Choroid plexus epithelial cell (primary cell): ENCODE results near the gene DPAGT1.

Experiments
- DNase-seq: peaks from one replicate; pipeline ENCODE4 v3.0.0-alpha.2; 2010; ENCODE audit warnings: low read depth
- H3K4me3 ChIP-seq: 2 replicates; pipeline ENCODE4 v1.5.1; 2011; ENCODE audit warnings: low read depth, mild to moderate bottlenecking, control low read depth, low read length, moderate library complexity
- CTCF ChIP-seq: conservative IDR thresholded peaks from 2 replicates; pipeline ENCODE4 v1.5.1; 2011; ENCODE audit warnings: low read depth, mild to moderate bottlenecking, control low read depth, inconsistent platforms, low read length, moderate library complexity

Gene DPAGT1

DNA sequence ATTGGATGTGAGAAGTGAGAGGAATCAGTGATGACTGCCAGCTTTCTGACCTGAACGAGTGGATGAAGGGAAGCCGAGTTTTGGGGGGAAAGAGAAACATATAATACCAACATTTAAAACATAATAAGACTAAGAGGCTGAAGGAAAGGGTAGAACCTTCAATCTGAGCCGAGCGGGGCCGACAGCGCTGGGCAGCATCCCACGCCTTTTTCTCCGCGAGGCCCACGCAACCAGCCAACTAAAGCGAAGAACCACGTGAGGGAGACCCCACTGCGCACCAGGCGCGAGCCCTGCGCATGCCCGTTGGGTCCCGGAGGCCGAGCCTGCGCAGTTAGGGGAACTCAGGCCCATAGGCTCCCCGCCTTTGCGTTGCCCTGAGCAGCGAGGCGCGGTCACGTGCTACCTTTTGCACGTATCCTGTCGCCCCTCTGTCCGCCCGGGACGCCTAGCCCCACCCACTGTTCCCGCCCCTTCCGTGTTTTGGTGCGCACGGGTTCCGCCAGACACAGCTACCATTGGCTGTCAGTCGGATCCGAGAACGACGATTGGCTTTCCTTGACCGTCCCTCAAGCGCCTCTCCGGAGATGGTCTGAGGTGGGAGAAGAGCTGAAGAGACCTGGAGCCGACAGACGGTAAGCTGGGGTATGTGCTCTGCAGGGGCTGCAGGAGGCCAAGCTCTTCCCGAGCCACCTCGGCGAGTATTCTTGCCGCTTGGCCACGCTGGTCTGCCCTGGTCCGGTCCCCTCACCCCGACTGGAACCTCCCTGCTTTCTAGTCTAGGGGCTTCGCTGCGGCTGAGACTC, 19.6 kb upstream of the DPAGT1 start, which contains the start of gene HINFP:
Gene HINFP (plus strand): TSS at position 573 of the 803 bp plus-strand sequence. CDS start 5,365 bp downstream, outside the sequence.
- DNase-seq, result peak; percentile 100

DNA sequence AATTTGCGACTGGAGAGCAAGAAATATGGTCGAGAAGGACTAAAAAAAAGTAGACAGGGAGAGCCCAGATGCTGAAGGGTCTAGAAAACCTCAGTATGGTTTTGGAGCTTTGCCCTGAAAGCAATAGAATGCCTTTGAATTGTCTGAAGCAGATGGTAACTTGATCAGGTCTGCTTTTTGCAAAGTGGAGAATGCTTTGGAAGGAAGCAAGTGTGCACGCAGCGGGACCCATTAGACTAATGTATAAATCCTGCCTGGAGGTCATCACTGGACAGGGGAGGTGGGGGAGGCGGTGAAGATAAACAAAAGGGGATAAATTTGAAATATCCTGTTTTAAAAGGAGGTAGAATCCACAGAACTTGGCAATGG, 19.0 kb upstream of the DPAGT1 start:
- no peak for TF ChIP-seq CTCF
- DNase-seq, result peak; percentile 86
- peak overlapping the region; percentile 62 for H3K4me3 ChIP-seq

More for the DNA sequence above, 19.6 kb upstream of the DPAGT1 start, which contains the start of gene HINFP:
- TF ChIP-seq CTCF, result no peak
- peak within 1 kb of the TSS; percentile 79 for H3K4me3 ChIP-seq

- H3K4me3 ChIP-seq, result no peak overlapping the region
- DNase-seq, result no peak
- TF ChIP-seq CTCF, result no peak
Measured at GRCh38 chr11:119118946-119119345, 17.3 kb upstream of the DPAGT1 start.

DNA sequence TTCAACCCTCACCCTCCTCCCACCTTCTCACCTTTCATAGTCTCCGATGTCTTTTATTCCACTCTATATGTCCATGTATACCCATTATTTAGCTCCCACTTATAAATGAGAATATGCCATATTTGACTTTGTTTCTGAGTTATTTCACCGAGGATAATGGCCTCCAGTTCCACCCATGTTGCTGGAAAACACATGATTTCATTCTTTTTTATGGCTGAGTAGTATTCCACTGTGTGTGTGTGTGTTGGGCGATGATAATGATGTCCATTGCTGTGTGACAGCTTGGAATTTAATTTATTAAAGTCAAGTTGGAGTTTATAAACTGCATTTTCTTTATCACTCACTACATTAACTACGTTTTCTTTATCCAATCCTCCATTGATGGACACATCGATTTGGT, 16.6 kb upstream of the DPAGT1 start:
- no peak for DNase-seq
- no peak for TF ChIP-seq CTCF
- no peak overlapping the region for H3K4me3 ChIP-seq

- no peak for TF ChIP-seq CTCF
- no peak for DNase-seq
- no peak overlapping the region for H3K4me3 ChIP-seq
Measured at GRCh38 chr11:119117004-119117706, 15.5 kb upstream of the DPAGT1 start.

GRCh38 chr11:119116601-119117000, 14.9 kb upstream of the DPAGT1 start:
- TF ChIP-seq CTCF, result no peak
- DNase-seq, result no peak
- no peak overlapping the region for H3K4me3 ChIP-seq
